HG03175 (cell line): ENCODE results near the gene TMEM25.

Source experiments
- ATAC-seq: cut with Tn5 transposase; IDR thresholded peaks from one replicate; pipeline ENCODE4 v1.9.1; 2021; ENCODE audit warnings: mild to moderate bottlenecking, moderate library complexity; ENCODE audit not compliant: unreplicated experiment

Gene TMEM25

GRCh38 chr11:118532091-118532490 lies 1.1 kb downstream of the TMEM25 start:
- ATAC-seq: no peak

- no peak for ATAC-seq
These were observed 2.1 kb downstream of the TMEM25 start for GRCh38 chr11:118532852-118533768.

- ATAC-seq: no peak
These were observed 3.1 kb downstream of the TMEM25 start for GRCh38 chr11:118533769-118534729.

- no peak for ATAC-seq
These were observed 4.3 kb downstream of the TMEM25 start for GRCh38 chr11:118535261-118535660.

- no peak for ATAC-seq
These were observed 5.7 kb downstream of the TMEM25 start for GRCh38 chr11:118536726-118537125.

GRCh38 chr11:118537409-118537980 lies 6.5 kb downstream of the TMEM25 start:
- ATAC-seq: no peak

GRCh38 chr11:118544010-118544646 lies 13.1 kb downstream of the TMEM25 start:
- ATAC-seq: no peak

- ATAC-seq: no peak
These were observed 13.6 kb downstream of the TMEM25 start for GRCh38 chr11:118544647-118545010.

- no peak for ATAC-seq
These were observed 14.5 kb downstream of the TMEM25 start for GRCh38 chr11:118545533-118545932.

GRCh38 chr11:118547132-118547531 lies 16.1 kb downstream of the TMEM25 start:
- ATAC-seq: no peak

GRCh38 chr11:118552341-118552740 lies 21.3 kb downstream of the TMEM25 start:
- no peak for ATAC-seq

GRCh38 chr11:118560806-118561205 lies 29.8 kb downstream of the TMEM25 start:
- no peak for ATAC-seq

- no peak for ATAC-seq
These were observed 34.1 kb downstream of the TMEM25 start for GRCh38 chr11:118565051-118565450.

- no peak for ATAC-seq
These were observed 38.7 kb downstream of the TMEM25 start for GRCh38 chr11:118569670-118570069.

GRCh38 chr11:118570787-118571186 lies 39.8 kb downstream of the TMEM25 start:
- ATAC-seq: no peak

GRCh38 chr11:118571701-118572060 lies 40.7 kb downstream of the TMEM25 start:
- ATAC-seq: peak; percentile 8

- peak; percentile 71 for ATAC-seq
These were observed 41.3 kb downstream of the TMEM25 start, which contains the start of gene ARCN1 for GRCh38 chr11:118572061-118572980. Gene ARCN1, plus strand, starts transcription at chr11:118572409. Its CDS starts 139 bp downstream, at chr11:118572548.

GRCh38 chr11:118572981-118573550 lies 42.1 kb downstream of the TMEM25 start:
- ATAC-seq: peak; percentile 29

- no peak for ATAC-seq
These were observed 43.6 kb downstream of the TMEM25 start for GRCh38 chr11:118574636-118575035.
